Activated naive CD8-positive, alpha-beta T cell treated with anti-CD3 and anti-CD28 coated beads, Interleukin-2, amount 50 U/mL, for 24 hours (primary cell): ENCODE results near the gene SMOC2.
"Not testable (repeated sequence)": the region's sequence is repeated elsewhere in the genome, so short reads cannot be mapped to it uniquely, and the experiment has no call there.

Source experiments
- ATAC-seq: fragments of 150-1000 bp; cut with Tn5 transposase; one replicate; pipeline ENCODE4 v1.10.0; 2021
- DNase-seq: peaks from one replicate; pipeline ENCODE4 v3.0.0; 2021
- H3K27ac Mint-ChIP-seq: one replicate; pipeline ENCODE4 v1.8.0; 2021; ENCODE audit warnings: mild to moderate bottlenecking, mixed read lengths
- H3K27me3 Mint-ChIP-seq: one replicate; pipeline ENCODE4 v1.8.0; 2021; ENCODE audit warnings: mixed read lengths
- H3K36me3 Mint-ChIP-seq: one replicate; pipeline ENCODE4 v1.8.0; 2021; ENCODE audit warnings: low read depth, mixed read lengths
- H3K4me1 Mint-ChIP-seq: one replicate; pipeline ENCODE4 v1.8.0; 2021; ENCODE audit warnings: mixed read lengths
- H3K4me3 Mint-ChIP-seq: one replicate; pipeline ENCODE4 v1.8.0; 2021; ENCODE audit warnings: mild to moderate bottlenecking, moderate library complexity, mixed read lengths
- H3K9me3 Mint-ChIP-seq: one replicate; pipeline ENCODE4 v1.8.0; 2021; ENCODE audit warnings: mixed read lengths

SMOC2 gene

DNA sequence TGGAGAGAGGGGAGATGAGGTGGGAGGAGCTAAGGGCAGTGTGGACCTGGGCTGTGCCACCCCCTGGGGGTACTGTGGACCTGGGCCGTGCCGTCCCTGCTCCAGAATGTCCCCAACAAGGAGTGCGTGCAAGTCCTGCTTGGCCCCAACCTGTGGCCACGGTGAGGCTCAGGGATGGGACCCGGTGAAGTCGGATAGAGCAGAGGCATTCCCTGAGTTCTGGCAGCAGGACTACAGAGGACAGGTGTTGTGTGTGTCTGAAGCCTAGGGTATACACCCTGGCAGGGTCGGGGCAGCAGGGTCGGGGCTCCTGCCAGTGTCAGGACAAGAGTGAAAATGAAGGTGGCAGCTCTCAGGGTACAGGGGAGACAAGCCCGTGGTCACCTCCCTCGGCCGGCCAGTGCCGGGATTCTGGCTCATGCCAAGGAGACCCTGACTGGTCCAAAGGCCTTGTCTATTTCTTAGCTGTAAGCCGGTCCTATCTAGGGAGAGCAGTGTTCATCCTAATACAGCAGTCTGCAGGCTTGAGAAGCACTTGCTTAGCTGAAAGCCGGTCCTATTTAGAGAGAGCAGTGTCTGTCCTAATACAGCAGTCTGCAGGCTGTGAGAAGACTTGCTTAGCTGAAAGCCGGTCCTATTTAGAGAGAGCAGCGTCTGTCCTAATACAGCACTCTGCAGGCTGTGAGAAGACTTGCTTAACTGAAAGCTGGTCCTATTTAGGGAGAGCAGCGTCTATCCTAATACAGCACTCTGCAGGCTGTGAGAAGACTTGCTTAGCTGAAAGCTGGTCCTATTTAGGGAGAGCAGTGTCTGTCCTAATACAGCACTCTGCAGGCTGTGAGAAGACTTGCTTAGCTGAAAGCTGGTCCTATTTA lies 95.9 kb downstream of the SMOC2 start:
- no peaks in the 10 kb centered on the region for H3K36me3 Mint-ChIP-seq
- no peaks in the 10 kb centered on the region for H3K27me3 Mint-ChIP-seq
- no peak overlapping the region for H3K27ac Mint-ChIP-seq
- H3K4me1 Mint-ChIP-seq, result no peaks in the 10 kb centered on the region
- no peaks in the 10 kb centered on the region for H3K9me3 Mint-ChIP-seq
- DNase-seq, result no peak
- H3K4me3 Mint-ChIP-seq, result no peak overlapping the region
- no peak for ATAC-seq

DNA sequence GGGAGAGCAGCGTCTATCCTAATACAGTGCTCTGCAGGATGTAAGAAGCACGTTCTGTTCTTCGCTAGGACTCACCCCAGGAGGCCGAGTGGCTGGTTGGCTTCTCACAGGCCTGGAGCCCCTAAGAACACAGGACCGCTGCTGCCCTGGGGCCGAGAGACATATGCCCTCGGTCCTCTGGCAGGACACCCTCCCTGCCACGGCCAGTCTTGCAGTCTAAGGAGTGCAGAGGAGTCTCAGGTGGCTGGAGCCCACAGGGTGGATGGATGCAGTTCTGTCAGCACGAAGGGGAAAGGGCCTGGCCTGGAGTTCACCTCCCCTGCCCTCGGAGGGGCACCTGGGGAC lies 96.5 kb downstream of the SMOC2 start:
- Mint-ChIP-seq H3K27me3 (no peaks in the 10 kb centered on the region), H3K4me3 (no peak overlapping the region), H3K27ac (no peak overlapping the region), H3K4me1 (no peaks in the 10 kb centered on the region), H3K9me3 (no peaks in the 10 kb centered on the region), H3K36me3 (no peaks in the 10 kb centered on the region)
- ATAC-seq, result no peak
- no peak for DNase-seq

DNA sequence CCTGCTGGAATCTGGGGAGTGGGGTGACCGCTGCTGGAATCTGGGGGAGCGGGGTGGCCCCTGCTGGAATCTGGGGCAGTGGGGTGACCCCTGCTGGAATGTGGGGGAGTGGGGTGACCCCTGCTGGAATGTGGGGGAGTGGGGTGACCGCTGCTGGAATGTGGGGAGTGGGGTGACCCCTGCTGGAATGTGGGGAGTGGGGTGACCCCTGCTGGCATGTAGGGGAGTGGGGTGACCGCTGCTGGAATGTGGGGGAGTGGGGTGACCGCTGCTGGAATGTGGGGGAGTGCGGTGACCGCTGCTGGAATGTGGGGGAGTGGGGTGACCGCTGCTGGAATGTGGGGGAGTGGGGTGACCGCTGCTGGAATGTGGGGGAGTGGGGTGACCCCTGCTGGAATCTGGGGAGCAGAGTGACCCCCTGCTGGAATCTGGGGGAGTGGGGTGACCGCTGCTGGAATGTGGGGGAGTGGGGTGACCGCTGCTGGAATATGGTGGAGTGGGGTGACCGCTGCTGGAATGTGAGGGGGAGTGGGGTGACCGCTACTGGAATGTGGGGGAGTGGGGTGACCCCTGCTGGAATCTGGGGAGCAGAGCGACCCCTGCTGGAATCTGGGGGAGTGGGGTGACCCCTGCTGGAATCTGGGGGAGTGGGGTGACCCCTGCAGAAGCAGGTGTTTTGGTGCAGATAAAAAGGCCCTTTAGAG lies 97.4 kb downstream of the SMOC2 start:
- H3K4me3 Mint-ChIP-seq, ATAC-seq, H3K9me3 Mint-ChIP-seq, DNase-seq, H3K27me3 Mint-ChIP-seq, H3K27ac Mint-ChIP-seq, H3K4me1 Mint-ChIP-seq, H3K36me3 Mint-ChIP-seq: not testable (repeated sequence)

DNA sequence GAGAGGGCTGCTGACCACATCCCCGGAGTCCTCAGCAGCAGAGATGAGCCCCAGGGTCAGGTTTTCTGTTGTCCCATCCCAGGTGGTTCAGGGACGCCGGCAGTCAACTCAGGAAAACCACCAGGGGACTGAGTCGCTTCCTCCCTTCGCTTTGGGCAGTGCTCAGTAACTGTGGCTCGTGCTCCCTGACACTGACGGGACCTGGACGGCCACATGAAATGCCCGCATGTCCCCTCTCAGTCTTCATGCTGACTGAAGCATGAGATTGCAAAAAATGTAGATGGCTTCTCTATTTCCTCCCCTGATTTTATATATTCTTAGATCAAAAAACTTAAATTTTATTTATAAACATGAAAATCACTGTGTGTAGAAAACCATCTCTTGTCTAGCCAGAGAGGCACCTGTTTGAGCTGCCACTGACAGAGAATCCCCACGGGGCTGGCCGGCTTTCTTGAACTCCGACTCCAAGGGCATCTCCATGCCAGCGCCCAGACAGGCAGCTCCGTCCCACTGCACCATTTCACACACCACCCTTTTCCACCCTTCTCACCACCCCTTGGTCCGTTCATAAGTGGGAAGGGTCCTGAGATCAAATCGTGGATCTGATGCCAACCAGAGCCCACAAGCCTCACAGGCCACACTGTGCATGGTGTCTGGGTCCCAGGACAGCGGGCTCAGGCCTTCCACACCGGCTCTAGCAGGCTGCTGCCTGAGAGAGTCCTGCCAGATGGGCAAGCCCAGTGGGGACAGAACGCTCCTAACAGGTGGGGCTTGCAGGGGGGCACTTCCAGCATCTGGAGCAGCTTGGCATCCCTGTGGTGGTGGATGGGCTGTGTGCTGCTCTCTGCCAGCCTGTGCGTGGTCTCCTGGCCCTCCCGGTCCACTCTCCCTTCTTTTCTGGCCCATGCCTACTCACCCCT lies 98.2 kb downstream of the SMOC2 start:
- Mint-ChIP-seq H3K36me3 (no peaks in the 10 kb centered on the region), H3K9me3 (no peaks in the 10 kb centered on the region), H3K4me1 (no peaks in the 10 kb centered on the region), H3K27me3 (no peaks in the 10 kb centered on the region), H3K27ac (no peak overlapping the region), H3K4me3 (no peak overlapping the region)
- DNase-seq (no peak), ATAC-seq (no peak)

DNA sequence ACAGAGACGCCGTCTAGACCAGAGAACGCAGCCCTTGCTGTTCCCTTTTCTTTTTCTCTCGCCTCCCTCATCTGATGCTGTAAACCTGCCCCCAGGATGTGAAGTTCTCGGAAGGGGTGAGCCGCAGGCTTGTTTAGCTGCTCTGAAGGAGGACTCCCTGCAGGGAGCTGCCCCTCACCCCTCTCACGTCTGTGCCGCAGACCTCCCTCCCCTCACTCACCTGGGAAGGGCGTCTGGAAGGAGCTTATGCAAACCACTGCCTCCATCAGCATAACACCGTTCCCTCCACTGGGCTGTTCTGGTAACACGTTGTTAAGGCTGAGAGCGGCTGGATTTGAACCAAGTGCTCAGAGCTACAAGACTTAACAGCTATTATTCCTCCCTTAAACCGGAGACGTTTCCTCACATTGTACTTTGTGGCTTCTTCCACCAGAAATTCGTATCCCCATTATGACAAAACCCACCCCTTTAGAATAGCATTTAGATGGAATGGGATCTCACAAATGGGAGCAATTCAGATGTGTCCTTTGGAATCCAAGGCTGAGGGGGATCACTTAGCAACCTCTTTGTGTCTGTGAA lies 99.8 kb downstream of the SMOC2 start:
- Mint-ChIP-seq H3K27ac (no peak overlapping the region), H3K27me3 (no peaks in the 10 kb centered on the region), H3K4me3 (no peak overlapping the region), H3K9me3 (no peaks in the 10 kb centered on the region), H3K4me1 (no peaks in the 10 kb centered on the region), H3K36me3 (no peaks in the 10 kb centered on the region)
- ATAC-seq (no peak), DNase-seq (no peak)

DNA sequence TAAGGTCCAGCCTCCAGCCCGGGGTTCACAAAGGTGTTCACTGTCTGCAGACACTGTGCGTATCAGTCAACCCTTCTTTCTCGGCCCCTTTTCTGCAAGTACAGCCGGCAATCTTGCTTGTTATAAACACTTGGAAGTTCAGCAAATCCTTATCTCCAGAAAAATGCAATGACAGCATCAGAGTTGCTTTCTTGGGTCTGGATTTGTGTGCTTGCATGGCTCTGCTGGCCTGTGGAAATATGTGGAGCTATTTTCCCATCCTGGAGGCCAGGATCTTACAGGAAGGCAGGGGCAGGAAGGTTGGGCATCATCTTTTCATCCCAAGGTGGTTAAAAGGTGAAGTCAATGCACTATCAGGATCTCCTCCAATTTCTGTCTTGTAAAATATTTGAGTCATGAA lies 100.3 kb downstream of the SMOC2 start:
- Mint-ChIP-seq H3K4me1 (no peaks in the 10 kb centered on the region), H3K27ac (no peak overlapping the region), H3K9me3 (no peaks in the 10 kb centered on the region), H3K27me3 (no peaks in the 10 kb centered on the region), H3K36me3 (no peaks in the 10 kb centered on the region), H3K4me3 (no peak overlapping the region)
- ATAC-seq (no peak), DNase-seq (no peak)

DNA sequence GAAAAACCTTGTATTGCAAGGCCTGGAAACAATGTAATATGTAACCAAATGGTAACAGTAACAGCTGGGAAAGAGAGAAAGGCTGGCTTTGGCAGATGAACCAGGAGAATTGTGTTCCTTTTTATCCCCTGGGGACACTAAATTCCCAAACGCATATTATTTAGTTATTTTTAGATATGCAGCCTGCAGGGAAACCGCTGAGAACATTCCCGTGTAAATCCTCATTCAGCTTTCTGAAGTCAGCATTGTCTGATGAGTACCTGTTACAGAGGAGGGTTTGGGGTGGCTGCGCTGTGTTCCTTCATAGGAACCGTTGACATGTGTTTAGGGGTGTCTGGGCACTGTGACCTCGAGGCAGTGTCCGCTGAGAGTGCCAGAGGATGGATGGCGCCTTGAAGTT lies 101.3 kb downstream of the SMOC2 start:
- Mint-ChIP-seq H3K4me1 (no peaks in the 10 kb centered on the region), H3K27ac (no peak overlapping the region), H3K36me3 (no peaks in the 10 kb centered on the region)

DNA sequence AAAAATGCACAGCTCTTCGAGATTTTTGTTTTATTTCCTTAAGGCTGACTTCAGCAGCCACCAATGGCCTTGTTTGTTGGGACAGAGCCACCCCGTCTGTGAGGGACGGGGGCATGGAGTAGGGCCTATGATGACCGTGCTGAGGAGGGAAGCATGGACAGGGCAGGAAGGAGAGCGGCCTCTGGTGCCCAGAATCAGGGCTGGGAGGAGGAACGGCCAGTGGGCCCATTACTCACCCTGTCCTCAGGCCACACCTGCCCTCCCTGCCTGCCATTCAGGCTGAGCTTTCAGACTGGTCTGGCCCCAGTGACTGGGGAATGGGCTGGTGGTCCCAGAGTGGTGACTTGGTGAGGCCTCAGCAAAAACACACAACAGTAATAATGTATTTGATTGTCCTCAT lies 104.4 kb downstream of the SMOC2 start:
- no peak for ATAC-seq
- H3K4me1 Mint-ChIP-seq, result no peaks in the 10 kb centered on the region
- no peak overlapping the region for H3K4me3 Mint-ChIP-seq
- no peak for DNase-seq
- no peak overlapping the region for H3K27ac Mint-ChIP-seq
- H3K36me3 Mint-ChIP-seq, result no peaks in the 10 kb centered on the region
- no peaks in the 10 kb centered on the region for H3K9me3 Mint-ChIP-seq
- no peaks in the 10 kb centered on the region for H3K27me3 Mint-ChIP-seq

More for the DNA sequence above, 101.3 kb downstream of the SMOC2 start:
- ATAC-seq (no peak), DNase-seq (no peak)
- H3K9me3 Mint-ChIP-seq, result no peaks in the 10 kb centered on the region
- H3K27me3 Mint-ChIP-seq, result no peaks in the 10 kb centered on the region
- no peak overlapping the region for H3K4me3 Mint-ChIP-seq

DNA sequence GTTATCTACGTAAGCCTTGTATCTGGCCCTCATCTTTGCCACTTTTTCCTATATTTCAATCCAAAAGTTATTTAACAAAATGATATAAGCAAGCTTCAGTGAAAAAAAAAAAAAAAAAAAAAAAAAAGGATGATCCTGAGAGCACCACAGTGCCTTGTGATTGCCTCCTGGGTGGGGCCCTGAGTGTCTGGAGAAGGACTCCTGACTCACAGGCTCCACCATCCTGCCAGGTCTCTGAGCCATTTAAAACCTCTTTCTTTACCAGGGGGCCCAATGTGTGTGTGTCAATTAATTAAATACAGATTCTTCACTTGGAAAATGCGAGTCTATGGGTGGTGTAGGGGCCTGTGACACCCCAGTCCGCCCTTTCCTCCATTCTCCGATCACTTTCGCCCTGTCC lies 105.2 kb downstream of the SMOC2 start:
- H3K27ac Mint-ChIP-seq, result no peak overlapping the region
- H3K9me3 Mint-ChIP-seq, result no peaks in the 10 kb centered on the region
- no peaks in the 10 kb centered on the region for H3K4me1 Mint-ChIP-seq
- no peaks in the 10 kb centered on the region for H3K36me3 Mint-ChIP-seq
- ATAC-seq (no peak), DNase-seq (no peak)
- H3K27me3 Mint-ChIP-seq, result no peaks in the 10 kb centered on the region
- H3K4me3 Mint-ChIP-seq, result no peak overlapping the region

DNA sequence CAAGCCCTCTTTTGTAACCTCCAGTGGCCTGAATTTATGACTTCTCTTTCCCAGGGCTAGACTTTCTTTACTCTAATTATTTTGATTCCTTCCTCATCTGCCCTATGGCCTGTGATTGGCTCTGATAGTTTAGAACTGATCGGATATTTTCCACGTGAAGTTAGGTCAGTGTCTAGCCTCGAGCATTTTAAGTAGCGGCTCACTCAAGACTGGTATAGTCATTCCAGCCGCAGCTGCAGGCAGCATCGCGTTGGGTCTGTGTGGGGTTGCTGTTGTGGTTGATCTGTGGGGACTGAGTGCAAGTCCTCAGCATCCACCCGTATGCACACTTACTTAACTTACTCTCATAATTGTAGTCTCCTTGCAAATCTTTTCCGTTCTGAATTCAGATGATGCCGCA lies 105.7 kb downstream of the SMOC2 start:
- H3K9me3 Mint-ChIP-seq, result no peaks in the 10 kb centered on the region
- ATAC-seq (no peak), DNase-seq (no peak)
- H3K4me1 Mint-ChIP-seq, result no peaks in the 10 kb centered on the region
- no peak overlapping the region for H3K27ac Mint-ChIP-seq
- H3K4me3 Mint-ChIP-seq, result no peak overlapping the region
- H3K36me3 Mint-ChIP-seq, result no peaks in the 10 kb centered on the region
- H3K27me3 Mint-ChIP-seq, result no peaks in the 10 kb centered on the region

DNA sequence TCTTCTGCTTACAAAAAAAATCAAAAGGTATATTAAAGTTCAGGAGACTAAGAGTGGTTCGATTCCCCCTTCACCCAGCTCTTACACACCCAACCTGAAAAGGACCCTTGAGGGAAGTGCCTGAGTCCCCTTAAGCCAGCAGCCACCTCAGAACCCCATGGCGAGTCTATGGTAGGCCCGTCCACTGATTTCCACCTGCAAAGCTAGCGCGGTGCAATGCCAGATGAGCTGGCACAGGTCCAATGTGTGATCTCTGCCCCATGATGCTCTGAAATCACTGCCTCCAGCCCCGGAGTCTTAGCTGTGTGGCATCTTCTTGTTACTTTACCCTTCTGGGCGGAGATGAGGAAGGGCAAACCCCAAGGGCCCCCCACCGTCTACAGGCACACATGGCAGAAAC lies 109.3 kb downstream of the SMOC2 start:
- no peaks in the 10 kb centered on the region for H3K36me3 Mint-ChIP-seq
- no peak overlapping the region for H3K27ac Mint-ChIP-seq
- no peak overlapping the region for H3K4me3 Mint-ChIP-seq
- H3K27me3 Mint-ChIP-seq, result no peaks in the 10 kb centered on the region
- no peaks in the 10 kb centered on the region for H3K9me3 Mint-ChIP-seq
- DNase-seq, result no peak
- no peak for ATAC-seq
- no peaks in the 10 kb centered on the region for H3K4me1 Mint-ChIP-seq

DNA sequence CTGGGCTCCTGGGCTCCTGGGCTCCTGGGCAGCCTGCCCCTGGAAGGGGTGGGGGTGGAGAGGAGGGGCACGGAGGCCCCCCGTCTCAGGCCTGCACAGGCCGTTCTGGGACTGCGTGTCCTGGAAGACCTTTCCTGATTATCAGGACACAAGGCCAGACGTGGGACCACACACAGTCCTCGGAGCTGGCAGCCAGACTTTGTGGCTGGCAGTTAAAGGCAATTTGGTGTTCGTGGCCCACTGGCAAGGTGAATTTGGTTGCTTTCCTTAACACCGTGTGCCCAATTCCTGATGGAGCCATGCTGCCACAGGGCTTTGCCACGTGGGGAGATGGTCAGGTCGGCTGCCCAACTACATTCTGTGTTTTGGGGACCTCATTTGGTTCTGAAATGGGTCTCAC lies 113.5 kb downstream of the SMOC2 start:
- H3K4me3 Mint-ChIP-seq, result no peak overlapping the region
- H3K27ac Mint-ChIP-seq, result no peak overlapping the region
- H3K9me3 Mint-ChIP-seq, result no peaks in the 10 kb centered on the region
- H3K27me3 Mint-ChIP-seq, result no peaks in the 10 kb centered on the region
- no peaks in the 10 kb centered on the region for H3K4me1 Mint-ChIP-seq
- no peaks in the 10 kb centered on the region for H3K36me3 Mint-ChIP-seq
- DNase-seq (no peak), ATAC-seq (no peak)

DNA sequence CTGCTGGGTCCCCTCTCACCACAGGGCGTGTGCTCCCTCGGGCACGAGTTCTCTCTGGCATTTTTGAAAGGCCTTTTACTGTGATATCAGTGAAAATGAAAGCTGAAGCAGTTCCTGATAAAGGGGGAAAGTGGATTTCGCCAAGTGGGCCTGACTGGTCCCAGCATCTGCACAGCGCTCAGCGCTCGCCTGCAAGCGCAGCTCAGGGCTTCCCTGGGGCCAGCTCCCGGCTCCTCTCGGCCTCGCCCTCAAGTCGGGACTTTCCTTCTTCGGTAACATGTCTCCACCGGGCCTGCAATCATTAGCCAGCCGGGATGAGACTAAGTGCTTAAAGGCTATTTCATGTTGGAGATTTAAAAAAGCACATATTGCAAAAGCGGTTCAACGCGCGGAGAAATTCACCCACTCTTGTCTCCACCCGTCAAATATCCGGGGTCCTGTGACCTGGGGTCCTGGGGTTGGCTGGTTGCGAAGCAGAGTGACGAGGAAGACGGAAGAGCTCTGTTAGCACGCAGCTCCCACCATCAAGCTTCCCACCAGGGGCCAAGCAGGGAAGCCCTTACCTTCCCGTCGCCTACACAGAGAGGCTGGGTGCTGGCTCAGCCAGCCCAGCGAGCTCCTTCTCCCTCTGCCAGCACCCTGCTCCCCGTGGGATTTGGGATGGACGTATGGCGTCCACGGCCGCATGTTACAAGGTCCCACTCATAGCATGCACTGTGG lies 114.1 kb downstream of the SMOC2 start:
- Mint-ChIP-seq H3K27ac (no peak overlapping the region), H3K9me3 (no peaks in the 10 kb centered on the region), H3K36me3 (no peaks in the 10 kb centered on the region), H3K4me3 (no peak overlapping the region), H3K27me3 (no peaks in the 10 kb centered on the region), H3K4me1 (no peaks in the 10 kb centered on the region)
- no peak for ATAC-seq
- no peak for DNase-seq
